Measurements from ENCODE around the gene KIAA1755. TPM values are rescaled to one million over a fixed set of nuclear protein-coding genes. Genes with fewer than 3 reads are reported as not detected.

KIAA1755 gene
- total and polyA plus RNA-seq, 3 experiments from 2014 or later = not detected

Other genes starting within 250 kb of the KIAA1755 start
- gene TTI1, start 227.3 kb downstream of the KIAA1755 start, total RNA-seq = 10 to 100 TPM; 40.5 to 41.6 TPM
- 16.7 TPM for gene TTI1, start 227.3 kb downstream of the KIAA1755 start, polyA plus RNA-seq
- 10 to 100 TPM; 39.1 TPM for gene RPRD1B, start 227.0 kb downstream of the KIAA1755 start, total RNA-seq
- gene RPRD1B, start 227.0 kb downstream of the KIAA1755 start, polyA plus RNA-seq = 5.2 TPM
- not detected for gene TGM2, start 95.5 kb downstream of the KIAA1755 start, total RNA-seq
- not detected for gene TGM2, start 95.5 kb downstream of the KIAA1755 start, polyA plus RNA-seq
- gene BPI, start 43.4 kb upstream of the KIAA1755 start, total RNA-seq = not detected
- gene BPI, start 43.4 kb upstream of the KIAA1755 start, polyA plus RNA-seq = not detected
- not detected for gene LBP, start 85.7 kb upstream of the KIAA1755 start, total RNA-seq
- not detected for gene LBP, start 85.7 kb upstream of the KIAA1755 start, polyA plus RNA-seq
- gene SNHG17, start 174.6 kb upstream of the KIAA1755 start, total RNA-seq = 100 to 1,000 TPM; 211 to 216 TPM
- gene SNHG17, start 174.6 kb upstream of the KIAA1755 start, polyA plus RNA-seq = 107 TPM
- 10 to 100 TPM; 33.8 to 35.0 TPM for gene RALGAPB, start 212.1 kb upstream of the KIAA1755 start, total RNA-seq
- 13.9 TPM for gene RALGAPB, start 212.1 kb upstream of the KIAA1755 start, polyA plus RNA-seq

All from CD8-positive, alpha-beta memory T cell (primary cell).